A549 (cell line): Measurements from ENCODE around the gene EPPIN. TPM values are rescaled to one million over a fixed set of nuclear protein-coding genes. Genes with fewer than 3 reads are reported as not detected.

ENCODE experiments used
- ATAC-seq, 2 experiments: fragments of 200-7000 bp in 1 of 2; fragments of >200 bp in 1 of 2; cut with Nextera tagmentation in 1 of 2; cut with Tn5 transposase in 1 of 2; 3 replicates each; pipeline versions ENCODE4 v1.8.0 to v1.9.1; 2018 to 2020; ENCODE audit warnings: mild to moderate bottlenecking in 1 of 2, moderate library complexity in 1 of 2
- CTCF ChIA-PET: fragments of 300-600 bp; sonication (Branson Sonifier 250); formaldehyde crosslinking; extraction: SDS; loops from one replicate; lab custom pipeline; 2021; ENCODE audit warnings: antibody characterized with exemption, inconsistent platforms; lab: Yijun Ruan, JAX
- POLR2A ChIA-PET: fragments of 350-600 bp; formaldehyde crosslinking; extraction: SDS; loops from one replicate; lab custom pipeline; 2021; ENCODE audit warnings: antibody characterized with exemption, inconsistent platforms; lab: Yijun Ruan, JAX
- DNase-seq, 2 experiments: peaks; one replicate each; pipeline versions ENCODE4 v3.0.0 to v3.0.0-alpha.2; 2011 to 2016; ENCODE audit warnings: low read depth in 1 of 2, low spot score in 1 of 2
- FAIRE-seq: peaks from 2 replicates; lab custom pipeline; 2011; peaks lifted over from hg19 to GRCh38; lab: Jason Lieb, UNC
- H3K27ac ChIP-seq, 2 experiments: fragments of >200 bp; sonication (Bioruptor Twin); formaldehyde crosslinking; 3 replicates each; pipeline ENCODE4 v1.5.1; 2016 to 2017
- H3K4me1 ChIP-seq: fragments of >200 bp; sonication (Bioruptor Twin); formaldehyde crosslinking; 3 replicates; pipeline ENCODE4 v1.6.1; 2016
- H3K4me2 ChIP-seq: fragments of >200 bp; sonication (Bioruptor Twin); formaldehyde crosslinking; 3 replicates; pipeline ENCODE4 v1.6.1; 2016
- H3K4me3 ChIP-seq: fragments of >200 bp; sonication (Bioruptor Twin); formaldehyde crosslinking; 3 replicates; pipeline ENCODE4 v1.5.1; 2016
- H3K9me3 ChIP-seq: fragments of >200 bp; sonication (Bioruptor Twin); formaldehyde crosslinking; 3 replicates; pipeline ENCODE4 v1.6.1; 2016
- ATOH8 ChIP-seq: fragments of 250-450 bp; sonication (Bioruptor Pico); IDR thresholded peaks from 2 replicates; pipeline ENCODE4 v1.5.0; 2020; ENCODE audit warnings: low read depth, mild to moderate bottlenecking, moderate library complexity
- CHD4 ChIP-seq: fragments of 200-600 bp; sonication (generic); IDR thresholded peaks from 2 replicates; pipeline ENCODE4 v1.6.1; 2016; ENCODE audit warnings: antibody characterized with exemption, mild to moderate bottlenecking, borderline replicate concordance
- CTCF ChIP-seq: fragments of >200 bp; sonication (Bioruptor Twin); formaldehyde crosslinking; IDR thresholded peaks from 3 replicates; pipeline ENCODE4 v1.5.1; 2016
- E2F6 ChIP-seq: IDR thresholded peaks from 2 replicates; pipeline ENCODE4 v1.6.1; 2012; ENCODE audit warnings: low read depth, borderline replicate concordance
- EHMT2 ChIP-seq: fragments of 200-600 bp; sonication (generic); IDR thresholded peaks from 2 replicates; pipeline ENCODE4 v1.6.1; 2016; ENCODE audit warnings: antibody characterized with exemption, low read depth, mild to moderate bottlenecking, moderate library complexity
- ELK1 ChIP-seq: fragments of 150-350 bp; IDR thresholded peaks from 2 replicates; pipeline ENCODE4 v1.6.1; 2014; ENCODE audit warnings: low read depth, mild to moderate bottlenecking, low read length
- HDAC2 ChIP-seq: fragments of 200-600 bp; sonication (generic); IDR thresholded peaks from 2 replicates; pipeline ENCODE4 v1.6.1; 2016
- HOXA7 ChIP-seq: fragments of 250-450 bp; sonication (Bioruptor Pico); IDR thresholded peaks from 2 replicates; pipeline ENCODE4 v1.5.0; 2020; ENCODE audit warnings: mild to moderate bottlenecking, moderate library complexity
- JUNB ChIP-seq: fragments of >200 bp; sonication (Bioruptor Twin); formaldehyde crosslinking; IDR thresholded peaks from 2 replicates; pipeline ENCODE4 v1.6.1; 2016
- KDM5A ChIP-seq: fragments of 200-600 bp; sonication (generic); IDR thresholded peaks from 2 replicates; pipeline ENCODE4 v1.6.1; 2016; ENCODE audit warnings: antibody characterized with exemption, mild to moderate bottlenecking
- MAX ChIP-seq: IDR thresholded peaks from 2 replicates; pipeline ENCODE4 v1.6.1; 2012
- NPAS2 ChIP-seq: fragments of 250-450 bp; sonication (Bioruptor Pico); IDR thresholded peaks from 2 replicates; pipeline ENCODE4 v1.8.0; 2022; ENCODE audit warnings: mild to moderate bottlenecking, moderate library complexity, borderline replicate concordance
- PBX3 ChIP-seq: IDR thresholded peaks from 2 replicates; pipeline ENCODE4 v1.6.1; 2012
- PHF8 ChIP-seq: fragments of 200-600 bp; sonication (generic); IDR thresholded peaks from 2 replicates; pipeline ENCODE4 v1.6.1; 2016; ENCODE audit warnings: low read depth, mild to moderate bottlenecking, antibody characterized with exemption, moderate library complexity, borderline replicate concordance
- POLR2AphosphoS2 ChIP-seq: conservative IDR thresholded peaks from 2 replicates; pipeline ENCODE4 v1.6.1; 2012; ENCODE audit warnings: low read length, improper control_type of control experiment, inconsistent platforms
- RAD21 ChIP-seq, 2 experiments: fragments of >200 bp in 1 of 2; sonication (Bioruptor Twin) in 1 of 2; formaldehyde crosslinking in 1 of 2; IDR thresholded peaks in 1 of 2; conservative IDR thresholded peaks in 1 of 2; 2 replicates in 1 of 2; 3 replicates in 1 of 2; pipeline ENCODE4 v1.6.1; 2012 to 2018; ENCODE audit warnings: inconsistent platforms in 1 of 2
- RNF2 ChIP-seq: fragments of 200-600 bp; sonication (generic); IDR thresholded peaks from 2 replicates; pipeline ENCODE4 v1.6.1; 2016; ENCODE audit warnings: low read depth, mild to moderate bottlenecking, antibody characterized with exemption, moderate library complexity, borderline replicate concordance
- SREBF2 ChIP-seq: fragments of 450-650 bp; IDR thresholded peaks from 2 replicates; pipeline ENCODE4 v1.6.1; 2014; ENCODE audit warnings: mild to moderate bottlenecking, moderate library complexity
- TFCP2L1 ChIP-seq: fragments of 250-450 bp; sonication (Bioruptor Pico); IDR thresholded peaks from 2 replicates; pipeline ENCODE4 v1.5.0; 2021; ENCODE audit warnings: mild to moderate bottlenecking
- TP53 ChIP-seq: fragments of 250-450 bp; sonication (Bioruptor Pico); IDR thresholded peaks from 2 replicates; pipeline ENCODE4 v1.5.0; 2021; ENCODE audit warnings: mild to moderate bottlenecking, moderate library complexity
- ZNF302 ChIP-seq: fragments of 250-450 bp; sonication (Bioruptor Pico); IDR thresholded peaks from 2 replicates; pipeline ENCODE4 v1.9.0; 2021; ENCODE audit warnings: inconsistent platforms, mild to moderate bottlenecking, moderate library complexity
- WGBS: methylation state at CpG from one replicate; pipeline ENCODE4 v1.1.6; 2017; ENCODE audit errors: missing lambda C conversion rate; 5-methylcytosine and 5-hydroxymethylcytosine counted together
- polyA plus RNA-seq, 4 experiments: library from polyadenylated mRNA; depleted of rRNA in 3 of 4; stranded (reverse); fragments of >200 nt; fragmentation: RNase III in 1 of 4; extraction: RNeasy Plus Mini Kit Qiagen cat#74134 plus additional on column Dnase treatment in 1 of 4; gene quantifications; 2 replicates in 3 of 4; 3 replicates in 1 of 4; pipeline ENCODE4 v1.2.3, GENCODE V29; 2011 to 2017

The EPPIN gene
- polyA plus RNA-seq, 2 of the 4 experiments (the other 2 are of a cell fraction): not detected

- Histone ChIP-seq H3K27ac (no peak overlapping the region), H3K4me2 (no peak overlapping the region), H3K4me3 (no peak overlapping the region), H3K9me3 (no peaks in the 10 kb centered on the region), H3K4me1 (no peaks in the 10 kb centered on the region)
- ATAC-seq (no peak), DNase-seq (no peak), FAIRE-seq (no peak)
- CTCF ChIA-PET: interaction anchor here (1.1 kb wide), 1 partner anchor 287 kb away, joined by 3 read pairs; no protein-coding TSS in a partner anchor
- no peak for TF ChIP-seq PHF8
- no peak for TF ChIP-seq KDM5A
- no peak for TF ChIP-seq MAX
- TF ChIP-seq TFCP2L1 (CRISPR knock-in tag): no peak
- no peak for TF ChIP-seq JUNB
- no peak for TF ChIP-seq NPAS2 (CRISPR knock-in tag)
- no peak for TF ChIP-seq E2F6
- no peak for TF ChIP-seq POLR2AphosphoS2
- TF ChIP-seq ELK1: no peak
- no peak for TF ChIP-seq ATOH8 (CRISPR knock-in tag)
- no peak for TF ChIP-seq CTCF
- no peak for TF ChIP-seq RAD21 (conservative IDR thresholded peaks at IDR 0.05 in 1 of 2, IDR thresholded peaks at IDR 0.05 in 1 of 2)
- 15% methylated on average over 1 of the region's 1 CpG for WGBS
- POLR2A ChIA-PET: no interaction called here
Measured at GRCh38 chr20:45578231-45578630, 31.0 kb upstream of the EPPIN start.

GRCh38 chr20:45576995-45577394, 29.8 kb upstream of the EPPIN start:
- ChIA-PET POLR2A (no interaction called here), CTCF (no interaction called here)
- Histone ChIP-seq H3K9me3 (no peaks in the 10 kb centered on the region), H3K4me1 (no peaks in the 10 kb centered on the region), H3K4me3 (no peak overlapping the region), H3K27ac (no peak overlapping the region), H3K4me2 (no peak overlapping the region)
- WGBS: 16% methylated on average over 2 of the region's 2 CpGs
- TF ChIP-seq KDM5A (no peak), HOXA7 (CRISPR knock-in tag) (no peak), TP53 (no peak), CHD4 (no peak), ZNF302 (CRISPR knock-in tag) (no peak), SREBF2 (no peak), RAD21 (conservative IDR thresholded peaks at IDR 0.05 in 1 of 2, IDR thresholded peaks at IDR 0.05 in 1 of 2) (no peak), RNF2 (no peak), PBX3 (no peak), HDAC2 (no peak), EHMT2 (no peak)
- FAIRE-seq: no peak
- no peak for DNase-seq
- ATAC-seq: no peak
